Right lobe of liver (tissue), 4 donors: ENCODE results near the gene TPM2.

Experiments
- POLR2A ChIP-seq: fragments of 450-650 bp; IDR thresholded peaks from one replicate; pipeline ENCODE4 v1.6.1; 2017; ENCODE audit warnings: antibody characterized with exemption, mild to moderate bottlenecking
- TF ChIP-seq, protein P1 (sequence below), 4 donors: fragments of 200-600 bp in 3 of 4; fragments of 450-650 bp in 1 of 4; IDR thresholded peaks; one replicate each; pipeline versions ENCODE4 v1.5.1 to v1.8.0; 2016 to 2022; ENCODE audit warnings: antibody characterized with exemption in 4 of 4, mild to moderate bottlenecking in 2 of 4
- donor health status: DM: no; HTN: no; CAD: no.
- donor health status: DM: no; HTN: no; CAD: no.
- donor health status: DM: no; HTN: yes; CAD: no.

DNA sequence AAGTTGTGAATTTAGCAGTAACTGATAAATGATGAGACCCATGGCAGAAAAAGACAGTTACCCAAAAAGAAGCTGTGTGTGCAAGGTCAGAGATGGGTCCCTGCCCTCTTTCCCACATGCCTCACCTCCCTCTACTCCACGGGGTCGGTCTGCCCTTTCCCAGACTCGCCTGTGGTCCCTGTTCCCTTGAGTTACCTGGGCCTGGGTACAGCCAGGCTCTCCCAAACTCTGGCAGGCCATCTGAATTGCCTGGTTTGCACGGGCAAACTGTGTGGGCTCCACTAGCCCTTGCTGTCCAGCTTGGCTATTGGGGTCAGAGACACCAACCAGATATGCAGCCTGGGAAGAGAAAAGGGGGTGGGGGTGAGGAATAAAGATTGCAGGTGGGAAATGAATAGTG, 18.4 kb upstream of the TPM2 start:
- TF ChIP-seq, protein P1, sequence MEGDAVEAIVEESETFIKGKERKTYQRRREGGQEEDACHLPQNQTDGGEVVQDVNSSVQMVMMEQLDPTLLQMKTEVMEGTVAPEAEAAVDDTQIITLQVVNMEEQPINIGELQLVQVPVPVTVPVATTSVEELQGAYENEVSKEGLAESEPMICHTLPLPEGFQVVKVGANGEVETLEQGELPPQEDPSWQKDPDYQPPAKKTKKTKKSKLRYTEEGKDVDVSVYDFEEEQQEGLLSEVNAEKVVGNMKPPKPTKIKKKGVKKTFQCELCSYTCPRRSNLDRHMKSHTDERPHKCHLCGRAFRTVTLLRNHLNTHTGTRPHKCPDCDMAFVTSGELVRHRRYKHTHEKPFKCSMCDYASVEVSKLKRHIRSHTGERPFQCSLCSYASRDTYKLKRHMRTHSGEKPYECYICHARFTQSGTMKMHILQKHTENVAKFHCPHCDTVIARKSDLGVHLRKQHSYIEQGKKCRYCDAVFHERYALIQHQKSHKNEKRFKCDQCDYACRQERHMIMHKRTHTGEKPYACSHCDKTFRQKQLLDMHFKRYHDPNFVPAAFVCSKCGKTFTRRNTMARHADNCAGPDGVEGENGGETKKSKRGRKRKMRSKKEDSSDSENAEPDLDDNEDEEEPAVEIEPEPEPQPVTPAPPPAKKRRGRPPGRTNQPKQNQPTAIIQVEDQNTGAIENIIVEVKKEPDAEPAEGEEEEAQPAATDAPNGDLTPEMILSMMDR (IDR thresholded peaks at IDR 0.05), result no peak
- no peak for TF ChIP-seq POLR2A
